Skin of body (tissue), 2 donors: ENCODE measurements around the gene AKAP12. TPM values are rescaled to one million over a fixed set of nuclear protein-coding genes. Genes with fewer than 3 reads are reported as not detected.
"Not testable (repeated sequence)": the region's sequence is repeated elsewhere in the genome, so short reads cannot be mapped to it uniquely, and the experiment has no call there.

Experiments used
- DNase-seq: peaks from one replicate; lab custom pipeline; 2025; lab: John Stamatoyannopoulos, UW
- total RNA-seq: library from RNA; depleted of rRNA; stranded (reverse); fragments of >200 nt; gene quantifications from one replicate; pipeline ENCODE4 v1.2.3, GENCODE V29; 2014

The AKAP12 gene
- total RNA-seq, 1 donor from 2014 or later = 90.2 TPM

DNA sequence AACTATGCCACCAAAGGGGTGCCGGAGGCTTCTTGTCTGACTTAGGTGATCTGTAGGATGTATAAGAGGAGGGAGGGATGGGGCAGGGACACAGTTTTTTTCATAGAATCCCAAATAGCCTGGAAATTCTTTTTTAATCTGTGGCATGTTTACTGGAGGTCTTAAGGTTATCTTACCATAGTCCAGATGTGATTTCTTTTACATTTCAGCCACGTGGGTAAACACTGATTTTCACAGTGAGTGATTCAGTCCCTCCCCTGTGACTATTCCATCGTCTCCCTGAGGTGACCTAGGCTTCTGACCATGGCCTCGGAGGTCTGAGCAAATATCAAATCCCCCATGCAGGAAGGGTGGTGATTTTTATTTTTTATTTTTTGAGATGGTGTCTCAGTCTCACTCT is 67.7 kb downstream of the AKAP12 start:
- no peak for DNase-seq

DNA sequence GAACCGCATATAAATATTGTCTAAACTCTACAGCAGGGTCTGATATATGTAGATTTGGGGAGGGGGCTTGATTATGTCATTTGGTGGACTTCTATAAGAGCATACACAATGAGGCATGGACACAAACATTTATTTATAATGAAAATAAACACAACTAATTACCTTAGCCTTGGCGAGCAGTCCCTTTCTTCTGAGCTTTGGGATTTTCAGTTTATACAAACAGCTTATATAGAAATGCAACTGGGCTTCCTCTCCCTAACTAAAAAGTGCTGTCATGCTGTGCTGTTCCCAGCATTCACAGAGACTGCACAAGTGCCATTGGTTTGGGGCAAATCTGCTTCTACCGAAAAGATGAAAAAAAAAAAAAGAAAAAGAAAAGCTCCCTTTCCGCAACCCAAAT is 69.9 kb downstream of the AKAP12 start:
- DNase-seq = no peak

DNA sequence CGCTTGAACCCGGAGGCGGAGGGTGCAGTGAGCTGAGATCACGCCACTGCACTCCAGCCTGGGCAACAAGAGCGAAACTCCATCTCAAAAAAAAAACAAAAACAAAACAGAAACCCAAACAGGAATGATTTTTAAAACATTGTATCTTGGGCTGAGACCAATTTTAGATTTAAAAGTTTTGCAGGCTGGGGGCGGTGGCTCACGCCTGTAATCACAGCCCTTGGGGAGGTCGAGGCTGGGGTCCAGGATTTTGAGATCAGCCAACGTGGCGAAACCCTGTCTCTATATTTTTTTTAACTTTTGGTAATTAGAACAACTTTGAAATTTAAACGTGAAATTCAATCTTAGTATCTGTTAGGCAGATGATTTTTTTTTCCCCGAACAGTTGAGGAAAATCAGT is 70.5 kb downstream of the AKAP12 start:
- no peak for DNase-seq

DNA sequence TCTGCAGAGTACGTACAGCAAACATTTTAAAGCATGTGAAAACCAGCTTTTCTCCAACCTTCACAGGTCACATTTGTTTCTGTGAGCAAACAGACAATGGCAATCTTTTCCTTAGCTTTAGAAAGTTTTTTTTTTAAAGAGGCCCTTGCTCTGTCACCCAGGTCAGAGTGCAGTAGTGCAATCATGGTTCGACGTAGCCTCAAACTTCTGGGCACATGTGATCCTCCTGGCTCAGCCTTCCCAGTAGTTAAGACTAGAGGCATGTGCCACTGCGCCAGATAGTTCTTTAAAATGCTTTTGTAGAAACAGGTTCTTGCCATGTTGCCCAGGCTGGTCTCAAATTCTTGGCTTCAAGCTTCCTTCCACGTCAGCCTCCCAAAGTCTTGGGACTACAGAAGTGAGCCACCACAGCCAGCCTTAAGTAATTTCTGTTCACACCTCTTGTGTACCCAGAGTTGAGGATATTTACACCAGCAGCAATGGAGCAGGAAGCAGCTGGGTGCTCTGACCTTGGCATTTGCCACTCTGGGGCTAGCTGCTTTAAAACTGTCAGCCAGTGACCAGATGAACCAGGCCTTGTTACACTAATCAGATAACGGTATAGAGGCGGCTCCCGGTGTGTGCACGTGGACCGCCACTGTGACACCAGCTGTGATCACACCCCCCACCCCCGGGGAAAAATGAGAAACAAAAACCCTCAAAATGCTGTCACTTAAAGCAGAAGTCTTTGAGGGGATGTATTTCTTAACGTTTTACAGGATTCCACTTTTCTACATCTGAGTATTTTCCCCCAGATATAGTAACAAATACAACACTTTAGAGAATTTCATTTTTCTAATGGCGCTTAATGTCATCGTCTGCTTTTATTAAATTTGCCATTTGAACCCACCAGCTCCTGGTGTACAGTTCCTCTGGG is 71.3 kb downstream of the AKAP12 start:
- DNase-seq = no peak

DNA sequence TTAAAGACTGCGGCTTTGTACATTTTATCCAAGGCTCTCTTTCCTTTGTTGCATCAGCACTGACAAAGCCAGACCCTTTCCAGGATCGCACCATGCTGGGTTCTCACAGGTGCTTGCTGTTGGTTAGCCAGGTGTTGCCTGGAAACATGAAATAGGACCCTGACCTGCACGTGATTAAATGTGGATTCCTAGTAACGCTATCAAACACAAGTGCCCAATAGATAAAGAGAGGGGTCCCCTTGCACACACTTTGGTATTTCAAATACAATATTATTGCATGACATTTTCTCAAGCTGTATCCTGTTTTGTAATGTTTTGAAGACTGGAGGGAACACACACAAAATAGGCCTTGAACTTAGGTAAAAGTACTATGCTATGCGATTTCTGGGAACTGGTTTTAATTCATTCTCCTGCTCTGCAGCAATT is 73.3 kb downstream of the AKAP12 start:
- no peak for DNase-seq

DNA sequence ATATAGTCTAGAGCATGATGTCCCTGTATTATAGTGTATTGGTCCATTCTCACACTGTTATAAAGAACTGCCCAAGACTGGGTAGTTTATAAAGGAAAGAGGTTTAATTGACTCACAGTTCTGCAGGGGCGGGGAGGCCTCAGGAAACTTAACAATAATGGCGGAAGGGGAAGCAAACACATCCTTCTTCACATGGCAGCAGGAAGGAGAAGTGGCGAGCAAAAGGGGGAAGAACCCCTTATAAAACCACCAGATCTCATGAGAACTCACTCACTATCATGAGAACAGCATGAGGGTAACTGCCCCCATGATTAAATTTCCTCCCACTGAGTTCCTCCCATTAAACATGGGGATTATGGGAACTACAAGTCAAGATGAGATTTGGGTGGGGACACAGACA is 75.9 kb downstream of the AKAP12 start:
- DNase-seq = not testable (repeated sequence)

DNA sequence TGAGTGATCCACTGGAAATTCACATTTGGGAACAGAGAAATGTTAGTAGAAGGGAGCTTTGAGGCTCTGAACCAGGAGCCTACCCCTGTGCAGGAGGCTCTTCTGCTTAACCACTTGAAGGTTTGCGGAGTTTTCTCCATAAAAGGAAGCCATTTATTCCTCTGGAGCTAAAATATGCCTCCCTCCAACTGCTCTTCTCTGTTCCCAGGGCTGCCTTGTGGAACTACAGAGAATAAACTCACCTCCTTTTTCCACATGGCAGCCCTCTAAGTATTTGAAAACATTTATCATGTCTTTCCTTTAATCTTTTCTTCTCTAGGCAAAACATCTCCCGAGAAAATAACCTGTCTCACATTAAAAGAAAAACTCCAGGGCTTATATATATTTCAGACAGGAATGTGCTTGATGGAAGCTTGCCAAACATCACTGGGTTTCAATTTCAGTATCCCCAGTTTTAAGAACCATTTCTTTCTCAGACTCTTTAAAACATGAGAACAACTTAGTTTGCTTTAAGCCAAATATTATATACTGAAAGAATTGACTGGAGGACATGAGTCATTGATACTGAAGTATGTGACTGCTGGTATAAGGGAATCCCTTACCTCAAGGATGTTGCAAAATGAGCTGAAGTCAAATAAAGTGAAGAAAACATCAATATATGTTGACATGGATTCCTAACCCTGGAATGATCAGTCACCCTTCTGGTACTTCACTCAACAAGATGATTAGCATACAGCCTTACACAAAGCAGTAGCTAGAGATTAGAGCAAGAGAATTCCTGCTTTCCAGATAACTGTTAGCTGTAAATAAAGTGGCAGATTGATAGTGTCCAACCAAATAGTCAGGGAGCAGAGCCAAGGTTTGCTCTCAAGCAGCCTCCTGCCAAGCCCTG is 77.6 kb downstream of the AKAP12 start:
- peak; percentile 31 for DNase-seq

DNA sequence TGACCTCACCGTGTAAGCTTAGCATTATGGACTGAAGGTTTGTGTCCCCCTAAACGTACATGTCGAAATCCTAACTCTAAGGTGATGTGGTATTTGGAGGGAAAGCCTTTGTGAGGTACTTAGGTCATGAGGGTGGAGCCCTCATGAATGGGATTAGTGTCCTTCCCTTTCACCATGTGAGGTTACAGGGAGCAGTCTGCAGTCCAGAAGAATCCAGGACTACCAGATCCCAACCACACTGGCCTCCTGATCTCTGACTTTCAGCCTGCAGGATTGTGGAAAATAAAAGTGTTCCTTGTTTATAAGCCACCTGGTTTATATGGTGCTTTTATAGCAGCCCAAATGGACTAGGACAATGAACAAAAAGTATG is 78.2 kb downstream of the AKAP12 start:
- no peak for DNase-seq

DNA sequence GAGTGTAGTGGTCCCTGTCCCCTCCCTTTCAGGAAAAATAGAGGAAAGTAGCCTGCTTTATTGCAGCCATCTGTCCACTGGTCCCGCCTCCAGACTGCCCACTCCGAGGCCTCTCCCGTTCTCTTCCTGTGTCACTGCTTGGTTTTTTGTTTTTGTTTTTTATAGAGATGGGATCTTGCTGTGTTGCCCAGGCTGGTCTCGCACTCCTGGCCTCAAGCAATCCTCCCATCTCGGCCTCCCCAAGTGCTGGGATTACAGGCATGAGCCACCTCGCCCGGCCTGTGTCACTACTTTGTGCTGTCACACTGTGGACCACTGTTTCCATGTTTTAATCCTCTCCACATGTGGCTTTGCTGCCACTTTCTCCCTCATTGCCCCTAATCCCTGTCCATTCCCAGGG is 80.4 kb downstream of the AKAP12 start:
- no peak for DNase-seq

DNA sequence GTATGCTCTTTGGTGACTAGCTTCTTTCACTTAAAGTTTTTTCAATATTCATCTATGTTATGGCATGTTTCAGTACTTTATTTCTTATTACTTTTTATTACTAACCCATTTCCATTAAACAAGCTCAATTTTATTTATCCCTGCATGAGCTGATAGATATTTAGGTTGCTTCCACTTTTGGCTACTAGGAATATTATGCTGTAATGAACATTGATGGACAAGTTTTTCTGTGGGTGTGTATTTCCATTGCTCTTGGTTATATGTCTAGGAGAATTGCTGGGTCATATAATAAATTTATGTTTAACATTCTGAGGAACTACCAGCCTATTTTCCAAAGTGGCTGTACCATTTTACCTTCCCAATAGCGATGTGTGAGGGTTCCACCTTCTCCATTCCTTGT is 81.7 kb downstream of the AKAP12 start:
- DNase-seq = no peak

DNA sequence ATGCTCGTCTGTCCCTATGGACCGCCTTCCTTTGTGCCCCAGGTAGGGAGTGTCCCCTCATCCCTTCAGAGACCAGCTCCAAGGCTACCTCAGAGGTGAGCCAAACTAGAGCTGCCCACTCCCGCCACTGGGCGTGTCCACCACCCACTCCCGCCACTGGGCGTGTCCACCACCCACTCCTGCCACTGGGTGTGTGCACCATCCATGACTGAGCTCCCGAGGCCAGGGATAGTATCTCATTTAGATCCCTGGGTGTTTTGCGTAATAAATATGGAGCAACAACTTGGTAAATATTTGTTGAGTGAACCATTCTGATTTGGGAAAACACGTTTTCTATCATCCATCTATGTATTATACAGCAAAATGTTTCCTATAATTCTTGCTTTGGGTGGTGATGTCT is 82.8 kb downstream of the AKAP12 start:
- DNase-seq = no peak

DNA sequence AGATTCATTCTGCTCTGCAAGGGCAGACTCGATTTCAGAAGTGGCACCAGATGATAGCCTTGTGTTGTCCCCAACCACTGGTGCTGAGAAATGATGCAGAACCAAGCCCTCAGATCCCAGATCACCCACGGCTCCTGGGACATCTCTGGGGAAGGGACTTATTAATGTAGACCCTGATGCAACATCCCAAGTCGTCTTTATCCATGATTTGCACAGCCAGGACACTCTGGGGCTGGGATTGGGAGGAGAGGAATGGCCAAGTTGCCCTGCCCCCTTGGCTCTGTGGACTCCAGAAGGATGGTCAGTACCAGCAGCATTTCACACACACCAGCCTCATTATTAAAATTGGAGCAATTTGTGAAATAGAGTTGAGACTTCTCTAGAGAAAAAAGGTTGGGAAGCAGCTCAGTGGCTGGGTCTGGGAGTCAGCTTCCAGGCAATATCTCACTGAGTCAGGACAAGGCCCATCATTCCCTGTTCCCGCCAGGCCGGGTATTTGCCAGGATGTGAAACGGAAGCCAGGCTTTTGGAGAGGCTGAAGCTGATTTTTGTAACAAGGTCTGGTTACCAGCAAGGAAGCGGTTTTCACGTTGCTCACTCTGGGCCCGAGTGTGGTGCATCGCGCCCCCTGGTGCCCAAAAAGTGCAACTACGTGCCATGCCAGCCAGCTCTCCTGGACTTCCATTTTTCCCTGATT is 84.2 kb downstream of the AKAP12 start:
- peak; percentile 88 for DNase-seq

DNA sequence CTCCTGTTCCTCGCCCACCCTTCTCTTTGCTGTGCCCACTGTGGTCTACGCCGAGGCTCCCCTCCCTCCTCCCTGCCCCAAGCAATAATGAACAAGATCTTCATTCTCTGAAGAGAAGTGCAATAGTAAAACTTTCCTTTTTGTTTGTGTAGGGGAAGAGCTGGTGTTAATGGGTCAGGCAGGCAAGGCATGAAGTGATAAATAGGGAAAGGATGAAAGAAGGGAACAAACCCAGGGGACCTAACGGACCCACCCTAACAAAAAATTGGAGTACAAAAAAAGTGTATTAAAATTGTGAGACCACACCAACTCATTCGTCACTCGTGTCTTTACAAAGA is 84.7 kb downstream of the AKAP12 start:
- no peak for DNase-seq

DNA sequence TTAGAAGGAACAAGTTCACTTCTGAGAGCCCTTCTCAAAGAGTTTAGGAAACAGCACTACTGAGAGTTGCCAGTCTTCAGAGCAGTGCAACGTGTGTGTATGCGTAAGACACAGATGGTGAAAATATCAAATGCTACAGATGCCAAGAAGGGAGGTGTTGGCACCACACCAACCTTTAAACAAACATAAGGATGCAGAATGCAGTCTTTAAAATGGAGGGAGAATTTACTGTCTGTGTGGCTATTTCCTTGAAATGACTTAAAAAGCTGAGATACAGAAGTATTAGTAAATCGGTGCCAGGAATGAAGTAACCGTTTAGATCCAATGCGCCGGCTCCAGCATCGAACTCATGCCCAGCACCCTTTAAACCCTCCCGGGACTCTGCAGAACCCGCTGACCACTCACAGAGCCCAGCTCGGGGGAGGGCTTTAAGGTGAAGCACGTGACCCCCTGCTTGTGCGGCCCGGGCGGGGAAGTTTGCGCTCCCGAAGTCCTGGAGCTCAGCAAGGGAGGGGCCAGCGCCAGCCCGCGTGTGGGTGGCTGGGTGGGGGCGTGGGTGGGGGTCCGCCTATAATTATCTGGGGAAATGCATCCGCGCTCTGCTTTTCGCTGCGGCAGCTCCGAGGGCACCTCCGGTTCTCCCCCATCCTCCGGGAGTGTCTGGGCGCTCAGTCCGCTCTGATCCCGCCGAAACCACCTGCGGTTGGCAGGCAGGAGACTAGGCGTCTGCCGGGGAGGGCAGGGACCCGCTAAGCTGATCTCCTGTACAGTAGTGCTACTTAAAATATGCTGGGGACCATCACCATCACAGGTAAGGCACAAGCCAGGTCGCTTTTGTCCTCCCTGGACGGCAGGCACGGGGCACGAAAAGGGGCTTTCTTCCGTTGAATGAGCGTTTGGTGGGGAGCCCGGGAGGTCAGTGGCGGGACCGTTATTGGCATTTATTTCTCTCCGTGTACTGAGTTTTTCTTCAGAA is 85.6 kb downstream of the AKAP12 start:
- DNase-seq = peak; percentile 81

DNA sequence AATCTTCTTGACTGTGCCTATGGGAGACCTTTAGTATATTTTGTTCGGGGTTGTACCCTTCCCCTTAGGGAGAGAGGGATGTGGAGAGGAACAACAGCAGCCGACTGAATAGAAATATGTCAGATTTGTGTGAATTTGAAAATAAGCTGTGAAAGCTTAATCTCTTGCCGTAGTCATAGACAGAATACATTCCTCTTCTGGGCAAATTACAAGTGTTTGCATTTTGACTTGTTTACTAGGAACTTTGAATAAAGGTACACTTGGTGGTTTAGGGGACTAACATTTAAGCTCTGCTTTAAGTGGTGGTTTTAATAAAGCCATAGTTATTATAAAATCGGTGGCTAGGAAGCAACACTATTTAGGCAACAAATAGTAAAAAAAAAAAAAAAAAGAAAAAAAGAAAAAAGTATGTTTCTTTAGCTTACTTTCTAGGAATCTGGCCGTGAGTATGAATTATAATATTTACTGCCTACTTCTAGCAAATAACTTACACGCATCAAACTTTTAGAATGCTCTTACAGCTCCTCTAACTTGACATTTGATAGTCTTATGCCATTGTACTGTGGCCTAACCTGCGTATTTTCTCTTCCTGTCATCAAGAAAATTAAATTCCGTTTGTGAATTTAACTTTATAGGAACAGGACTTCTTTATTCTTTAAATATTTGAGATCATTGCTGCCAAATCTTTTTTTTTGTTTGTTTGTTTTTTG is 86.5 kb downstream of the AKAP12 start:
- peak; percentile 41 for DNase-seq

DNA sequence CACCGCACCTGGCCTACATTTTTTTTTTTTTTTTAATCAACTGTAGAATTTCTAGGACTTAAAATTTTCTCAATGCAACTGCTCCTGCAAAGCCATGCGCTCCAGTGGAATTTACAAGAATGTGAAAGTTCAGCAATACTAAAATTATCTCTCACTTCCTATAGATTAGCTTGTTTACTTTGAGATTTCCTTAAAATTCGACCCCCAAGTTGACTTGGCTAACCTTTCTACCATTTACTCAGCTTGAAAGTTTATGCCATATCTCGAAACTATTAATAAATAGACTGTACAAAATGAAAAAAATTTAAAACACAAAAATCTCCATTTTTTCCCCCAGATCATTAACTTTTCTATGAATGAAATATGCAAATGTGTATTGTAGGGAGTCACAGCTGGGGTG is 87.3 kb downstream of the AKAP12 start:
- DNase-seq = no peak

DNA sequence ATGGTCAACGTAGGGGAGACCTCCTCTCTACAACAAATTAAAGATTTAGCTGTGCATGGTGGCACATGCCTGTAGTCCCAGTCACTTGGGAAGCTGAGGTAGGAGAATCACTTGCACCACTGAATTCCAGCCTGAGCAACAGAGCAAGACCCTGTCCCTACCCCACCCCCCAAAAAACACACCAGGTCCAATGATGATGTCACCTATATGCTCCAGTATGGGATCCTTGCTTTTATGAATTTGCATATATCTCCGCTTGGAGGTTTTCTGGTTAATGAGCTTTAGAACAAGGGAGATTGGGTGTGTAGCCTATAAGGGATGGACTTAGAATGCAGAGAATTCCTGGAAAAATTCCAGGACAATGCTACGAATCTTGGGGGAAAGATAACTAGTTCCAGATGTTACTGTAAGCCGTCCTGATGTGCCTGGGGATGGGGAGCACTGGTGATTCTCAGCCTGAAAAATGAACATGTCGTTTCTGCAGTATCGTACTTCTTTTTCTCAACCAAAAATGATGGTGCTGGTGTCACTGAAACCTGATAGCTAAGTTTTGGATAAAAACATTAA is 90.4 kb downstream of the AKAP12 start:
- peak; percentile 67 for DNase-seq

DNA sequence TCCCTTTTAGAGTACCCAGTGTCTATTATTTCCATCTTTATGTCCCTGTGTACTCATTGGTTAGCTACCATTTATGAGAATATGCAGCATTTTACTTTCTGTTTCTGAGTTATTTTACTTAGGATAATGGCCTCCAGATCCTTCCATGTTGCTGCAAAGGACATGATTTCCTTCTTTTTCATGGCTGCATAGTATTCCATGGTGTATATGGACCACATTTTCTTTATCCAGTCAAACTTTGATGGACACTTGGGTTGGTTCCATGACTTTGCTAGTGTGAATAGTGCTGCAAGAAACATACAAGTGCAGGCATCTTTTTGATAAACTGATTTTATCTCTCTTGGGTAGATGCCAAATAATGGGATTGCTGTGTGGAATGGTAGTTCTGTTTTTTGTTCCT is 96.2 kb downstream of the AKAP12 start:
- no peak for DNase-seq

DNA sequence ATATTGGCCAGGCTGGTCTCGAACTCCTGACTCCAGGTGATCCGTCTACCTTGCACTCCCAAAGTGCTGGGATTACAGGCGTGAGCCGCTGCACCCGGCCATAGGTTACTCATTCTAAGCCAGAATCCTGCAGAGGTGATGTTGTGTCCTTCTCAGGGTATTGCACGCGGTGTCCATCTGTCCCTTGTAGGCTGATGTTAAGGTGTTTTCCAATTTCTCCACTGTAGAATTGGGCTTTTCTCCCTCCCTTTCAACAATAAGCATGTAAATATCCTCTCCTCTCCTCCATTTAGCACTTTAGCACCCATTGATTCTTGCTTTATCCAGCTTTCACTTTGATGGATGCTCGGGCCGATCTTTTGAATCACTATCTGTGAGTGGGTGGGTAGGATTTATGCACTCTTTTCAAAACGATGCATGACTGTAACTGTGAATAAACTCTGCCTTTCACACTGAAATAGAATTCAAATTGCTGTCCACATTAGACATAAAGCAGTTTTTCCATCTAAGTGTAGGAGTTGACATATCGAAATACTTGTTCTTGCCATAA is 99.0 kb downstream of the AKAP12 start:
- no peak for DNase-seq
